Upper lobe of left lung (tissue), 4 donors: Measurements from ENCODE around the gene LILRB4.

Source experiments
- CTCF ChIP-seq, 6 experiments: fragments of 450-650 bp in 4 of 6; fragments of 200-600 bp in 2 of 6; sonication (generic) in 2 of 6; IDR thresholded peaks; one replicate each; pipeline ENCODE4 v1.5.1; 2016 to 2019; ENCODE audit warnings: antibody characterized with exemption in 6 of 6
- EP300 ChIP-seq, 4 donors: sonication (generic); formaldehyde crosslinking; IDR thresholded peaks; one replicate each; pipeline ENCODE4 v1.5.1; 2017; ENCODE audit warnings: antibody characterized with exemption in 4 of 4, control low read depth in 2 of 4
- POLR2A ChIP-seq, 4 donors: fragments of 450-650 bp; IDR thresholded peaks; one replicate each; pipeline ENCODE4 v1.5.1; 2016 to 2017; ENCODE audit warnings: antibody characterized with exemption in 4 of 4, mild to moderate bottlenecking in 2 of 4
- POLR2AphosphoS5 ChIP-seq, 2 donors: sonication (generic); formaldehyde crosslinking; IDR thresholded peaks; one replicate each; pipeline ENCODE4 v1.5.1; 2017; ENCODE audit warnings: antibody characterized with exemption in 2 of 2

- no peak for TF ChIP-seq CTCF (IDR thresholded peaks at IDR 0.05)
- TF ChIP-seq EP300 (IDR thresholded peaks at IDR 0.05): no peak
- TF ChIP-seq POLR2A (IDR thresholded peaks at IDR 0.05): no peak
- TF ChIP-seq POLR2AphosphoS5 (IDR thresholded peaks at IDR 0.05): no peak
Measured at GRCh38 chr19:54616057-54616456, 46.7 kb upstream of the LILRB4 start.
